ENCODE measurements around the gene ARNT2. TPM values are rescaled to one million over a fixed set of nuclear protein-coding genes. Genes with fewer than 3 reads are reported as not detected.

ARNT2 gene
- total RNA-seq, 1 donor from 2014 or later: 2.1 TPM

DNA sequence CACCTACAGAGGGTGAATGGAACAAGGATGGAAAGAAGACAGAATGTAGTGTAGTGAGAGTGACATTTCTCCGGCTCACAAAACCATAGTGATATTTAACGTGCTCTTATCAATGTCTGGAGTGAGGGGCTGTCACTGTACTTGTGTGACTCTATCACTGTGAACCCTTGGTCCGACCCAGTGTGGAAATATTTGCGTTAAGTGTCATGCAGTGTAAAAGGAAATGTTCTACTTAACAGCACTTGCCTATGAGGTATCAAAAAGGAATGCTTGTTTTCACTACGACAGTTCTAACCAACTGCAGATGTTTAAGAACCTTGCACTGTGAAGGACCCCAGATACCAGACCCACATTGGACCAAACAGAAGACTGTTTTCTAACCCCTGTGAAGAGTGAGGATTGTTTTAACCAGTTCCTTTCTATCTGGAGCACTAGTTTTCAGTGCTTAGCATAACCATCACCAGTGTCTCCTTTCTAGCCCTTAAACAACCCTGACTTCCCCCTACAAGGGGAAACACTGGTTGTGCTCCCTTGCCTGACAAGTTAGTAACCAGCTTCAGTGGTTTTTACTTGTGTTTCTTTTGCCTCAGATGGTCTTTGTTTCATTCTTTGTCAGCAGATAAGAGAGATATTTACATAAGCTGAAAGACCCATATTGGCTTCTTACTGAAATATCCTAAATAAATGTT, 146.2 kb downstream of the ARNT2 start:
- Histone ChIP-seq H3K27ac (ENCODE audit: low read depth, low read length) (no peak overlapping the region), H3K9me3 (ENCODE audit: control insufficient read depth in 3 of 3, low read length in 3 of 3) (no peaks in the 10 kb centered on the region), H3K4me3 (ENCODE audit: low read length in 3 of 3) (no peak overlapping the region), H3K36me3 (ENCODE audit: control insufficient read depth in 3 of 3, insufficient read depth in 3 of 3, low read length in 3 of 3) (no peaks in the 10 kb centered on the region), H3K4me1 (ENCODE audit: control insufficient read depth in 3 of 3, insufficient read depth in 3 of 3, low read length in 3 of 3) (no peaks in the 10 kb centered on the region), H3K27me3 (ENCODE audit: control insufficient read depth in 3 of 3, insufficient read depth in 3 of 3, low read length in 3 of 3) (no peaks in the 10 kb centered on the region), H3K9ac (ENCODE audit: low read depth in 1 of 3, low read length in 3 of 3) (no peak overlapping the region)

DNA sequence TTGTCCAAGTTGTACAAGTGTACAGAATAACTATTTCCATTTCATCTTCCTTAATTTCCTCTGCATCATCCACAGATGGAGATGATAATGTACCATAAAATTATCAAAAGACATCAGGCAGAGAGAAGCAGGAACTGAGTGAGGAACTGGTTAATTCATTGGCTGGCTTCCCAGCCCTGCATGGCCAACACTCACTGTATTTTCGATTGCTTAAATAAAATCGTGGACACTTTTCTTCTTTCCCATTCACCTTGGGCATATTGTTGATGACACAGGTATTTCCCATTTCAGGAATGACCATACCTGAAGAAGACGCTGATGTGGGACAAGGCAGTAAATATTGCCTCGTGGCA, 146.7 kb downstream of the ARNT2 start:
- Histone ChIP-seq H3K27ac (ENCODE audit: low read depth, low read length) (no peak overlapping the region), H3K4me1 (ENCODE audit: control insufficient read depth in 3 of 3, insufficient read depth in 3 of 3, low read length in 3 of 3) (no peaks in the 10 kb centered on the region), H3K9ac (ENCODE audit: low read depth in 1 of 3, low read length in 3 of 3) (no peak overlapping the region), H3K9me3 (ENCODE audit: control insufficient read depth in 3 of 3, low read length in 3 of 3) (no peaks in the 10 kb centered on the region), H3K27me3 (ENCODE audit: control insufficient read depth in 3 of 3, insufficient read depth in 3 of 3, low read length in 3 of 3) (no peaks in the 10 kb centered on the region), H3K4me3 (ENCODE audit: low read length in 3 of 3) (no peak overlapping the region), H3K36me3 (ENCODE audit: control insufficient read depth in 3 of 3, insufficient read depth in 3 of 3, low read length in 3 of 3) (no peaks in the 10 kb centered on the region)

DNA sequence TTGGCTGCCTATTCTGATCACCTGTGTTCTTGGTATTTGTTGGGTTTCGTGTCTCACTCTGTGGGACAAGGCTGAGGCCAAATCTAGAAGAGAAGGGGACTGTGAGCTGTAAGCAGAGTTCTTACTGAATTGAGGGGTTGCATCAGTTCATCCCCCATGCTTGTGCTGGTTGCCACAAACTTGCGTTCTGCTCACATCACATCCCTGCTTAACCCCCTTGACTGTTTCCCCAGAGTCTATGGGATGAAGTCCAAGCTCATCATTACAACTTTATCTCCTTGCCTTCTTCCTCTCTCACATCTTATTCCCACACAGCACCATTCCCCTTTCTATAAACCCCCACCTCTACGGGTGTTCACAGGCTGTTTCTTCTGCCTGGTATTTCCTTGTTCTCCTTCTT, 147.2 kb downstream of the ARNT2 start:
- Histone ChIP-seq H3K36me3 (ENCODE audit: control insufficient read depth in 3 of 3, insufficient read depth in 3 of 3, low read length in 3 of 3) (no peaks in the 10 kb centered on the region), H3K9ac (ENCODE audit: low read depth in 1 of 3, low read length in 3 of 3) (no peak overlapping the region), H3K4me1 (ENCODE audit: control insufficient read depth in 3 of 3, insufficient read depth in 3 of 3, low read length in 3 of 3) (no peaks in the 10 kb centered on the region), H3K27me3 (ENCODE audit: control insufficient read depth in 3 of 3, insufficient read depth in 3 of 3, low read length in 3 of 3) (no peaks in the 10 kb centered on the region), H3K9me3 (ENCODE audit: control insufficient read depth in 3 of 3, low read length in 3 of 3) (no peaks in the 10 kb centered on the region), H3K27ac (ENCODE audit: low read depth, low read length) (no peak overlapping the region), H3K4me3 (ENCODE audit: low read length in 3 of 3) (no peak overlapping the region)

DNA sequence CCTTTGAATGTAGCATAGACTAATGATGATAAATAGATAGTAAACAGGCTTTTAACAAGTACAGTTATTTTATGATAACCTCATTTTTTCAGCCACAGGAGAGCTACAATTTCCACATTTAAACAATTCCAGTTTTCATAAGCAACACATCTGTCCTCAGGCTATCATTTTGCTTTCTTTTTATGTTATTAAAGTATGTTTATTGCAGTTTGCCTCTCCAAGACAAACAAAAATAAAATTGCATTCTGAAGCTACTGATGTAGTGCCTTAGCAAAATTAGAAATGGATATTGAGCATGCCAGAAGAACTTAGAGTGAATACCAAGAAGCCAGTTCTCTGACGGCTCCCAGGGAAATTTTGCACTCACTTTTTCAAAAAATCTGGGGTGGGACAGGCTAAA, 150.4 kb downstream of the ARNT2 start:
- Histone ChIP-seq H3K36me3 (ENCODE audit: control insufficient read depth in 3 of 3, insufficient read depth in 3 of 3, low read length in 3 of 3) (no peaks in the 10 kb centered on the region), H3K4me1 (ENCODE audit: control insufficient read depth in 3 of 3, insufficient read depth in 3 of 3, low read length in 3 of 3) (no peaks in the 10 kb centered on the region), H3K27ac (ENCODE audit: low read depth, low read length) (no peak overlapping the region), H3K4me3 (ENCODE audit: low read length in 3 of 3) (no peak overlapping the region), H3K9me3 (ENCODE audit: control insufficient read depth in 3 of 3, low read length in 3 of 3) (no peaks in the 10 kb centered on the region), H3K9ac (ENCODE audit: low read depth in 1 of 3, low read length in 3 of 3) (no peak overlapping the region), H3K27me3 (ENCODE audit: control insufficient read depth in 3 of 3, insufficient read depth in 3 of 3, low read length in 3 of 3) (no peaks in the 10 kb centered on the region)

DNA sequence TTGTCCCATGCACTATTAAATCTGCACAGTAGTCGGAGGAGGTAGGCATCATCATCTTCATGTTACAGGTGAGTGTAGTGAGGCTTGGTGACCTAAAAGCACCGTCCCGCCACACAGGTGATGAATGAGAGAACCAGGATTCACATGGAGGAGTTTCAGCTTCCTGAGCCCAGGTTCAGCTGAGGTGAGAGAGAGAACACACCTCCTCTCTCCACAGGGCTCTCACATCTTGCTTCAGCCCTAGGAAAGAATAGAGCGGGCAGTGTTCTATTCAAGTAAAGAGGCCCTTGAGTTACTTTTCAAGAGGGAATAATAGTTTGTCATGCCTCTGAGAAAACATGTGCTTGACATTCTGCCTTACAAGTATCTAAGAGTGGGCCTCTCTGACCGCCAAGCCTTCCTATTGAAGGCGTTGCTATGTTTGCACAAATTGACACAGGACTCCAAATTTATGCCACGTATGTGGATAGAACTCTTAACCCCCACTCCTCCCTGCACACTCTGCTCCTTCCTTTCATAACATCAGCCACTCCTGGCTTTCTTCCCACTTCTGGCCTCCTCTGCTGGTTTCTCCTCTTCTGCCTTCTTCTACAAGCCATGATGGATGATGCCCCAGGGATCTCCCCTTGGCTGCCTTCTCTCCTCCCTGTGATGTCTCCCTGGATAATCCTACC, 152.6 kb downstream of the ARNT2 start:
- no peak overlapping the region for H3K9ac ChIP-seq (ENCODE audit: low read depth in 1 of 3, low read length in 3 of 3)
- H3K27me3 ChIP-seq (ENCODE audit: control insufficient read depth in 3 of 3, insufficient read depth in 3 of 3, low read length in 3 of 3): no peaks in the 10 kb centered on the region
- H3K9me3 ChIP-seq (ENCODE audit: control insufficient read depth in 3 of 3, low read length in 3 of 3): no peaks in the 10 kb centered on the region
- no peak overlapping the region for H3K27ac ChIP-seq (ENCODE audit: low read depth, low read length)
- H3K4me3 ChIP-seq (ENCODE audit: low read length in 3 of 3): no peak overlapping the region
- H3K4me1 ChIP-seq (ENCODE audit: control insufficient read depth in 3 of 3, insufficient read depth in 3 of 3, low read length in 3 of 3): no peaks in the 10 kb centered on the region
- no peaks in the 10 kb centered on the region for H3K36me3 ChIP-seq (ENCODE audit: control insufficient read depth in 3 of 3, insufficient read depth in 3 of 3, low read length in 3 of 3)

DNA sequence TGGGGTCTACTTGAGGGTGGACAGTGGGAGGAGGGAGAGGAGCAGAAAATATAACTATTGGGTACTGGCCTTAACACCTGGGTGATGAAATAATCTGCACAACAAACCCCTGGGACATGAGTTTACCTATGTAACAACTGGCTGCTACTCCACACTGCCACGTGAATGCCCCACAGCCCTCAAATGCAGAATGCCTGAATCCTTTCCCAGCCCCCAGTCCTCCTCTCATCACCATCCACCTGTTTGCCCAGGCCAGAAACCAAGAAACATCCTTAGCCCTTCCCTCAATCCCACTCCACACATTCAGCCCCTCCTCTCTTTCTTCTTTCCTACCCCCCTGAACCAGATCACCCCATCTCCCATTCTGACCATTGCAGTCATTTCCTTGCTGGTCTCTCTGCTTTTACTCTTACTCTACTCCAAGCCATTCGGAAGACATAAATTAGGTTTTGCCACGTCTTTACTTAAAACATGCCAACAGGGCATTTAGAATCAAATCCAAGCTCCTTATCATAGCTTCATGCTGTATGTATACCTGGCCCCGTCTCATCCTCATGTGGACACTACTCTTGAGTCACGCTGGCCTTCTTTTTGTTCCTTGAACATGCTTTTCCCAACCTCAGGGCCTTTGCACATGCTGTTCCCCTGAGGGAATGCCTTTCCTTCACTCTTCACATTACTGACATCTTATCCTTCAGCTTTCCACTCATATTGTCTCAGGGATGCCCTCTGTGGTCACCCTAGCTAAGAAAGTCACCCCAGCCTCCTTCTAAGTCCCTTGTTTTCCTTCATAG, 153.5 kb downstream of the ARNT2 start:
- H3K9ac ChIP-seq (ENCODE audit: low read depth in 1 of 3, low read length in 3 of 3): no peak overlapping the region
- H3K9me3 ChIP-seq (ENCODE audit: control insufficient read depth in 3 of 3, low read length in 3 of 3): no peaks in the 10 kb centered on the region
- no peaks in the 10 kb centered on the region for H3K27me3 ChIP-seq (ENCODE audit: control insufficient read depth in 3 of 3, insufficient read depth in 3 of 3, low read length in 3 of 3)
- no peak overlapping the region for H3K27ac ChIP-seq (ENCODE audit: low read depth, low read length)
- H3K4me3 ChIP-seq (ENCODE audit: low read length in 3 of 3): no peak overlapping the region
- H3K4me1 ChIP-seq (ENCODE audit: control insufficient read depth in 3 of 3, insufficient read depth in 3 of 3, low read length in 3 of 3): no peaks in the 10 kb centered on the region
- no peaks in the 10 kb centered on the region for H3K36me3 ChIP-seq (ENCODE audit: control insufficient read depth in 3 of 3, insufficient read depth in 3 of 3, low read length in 3 of 3)

DNA sequence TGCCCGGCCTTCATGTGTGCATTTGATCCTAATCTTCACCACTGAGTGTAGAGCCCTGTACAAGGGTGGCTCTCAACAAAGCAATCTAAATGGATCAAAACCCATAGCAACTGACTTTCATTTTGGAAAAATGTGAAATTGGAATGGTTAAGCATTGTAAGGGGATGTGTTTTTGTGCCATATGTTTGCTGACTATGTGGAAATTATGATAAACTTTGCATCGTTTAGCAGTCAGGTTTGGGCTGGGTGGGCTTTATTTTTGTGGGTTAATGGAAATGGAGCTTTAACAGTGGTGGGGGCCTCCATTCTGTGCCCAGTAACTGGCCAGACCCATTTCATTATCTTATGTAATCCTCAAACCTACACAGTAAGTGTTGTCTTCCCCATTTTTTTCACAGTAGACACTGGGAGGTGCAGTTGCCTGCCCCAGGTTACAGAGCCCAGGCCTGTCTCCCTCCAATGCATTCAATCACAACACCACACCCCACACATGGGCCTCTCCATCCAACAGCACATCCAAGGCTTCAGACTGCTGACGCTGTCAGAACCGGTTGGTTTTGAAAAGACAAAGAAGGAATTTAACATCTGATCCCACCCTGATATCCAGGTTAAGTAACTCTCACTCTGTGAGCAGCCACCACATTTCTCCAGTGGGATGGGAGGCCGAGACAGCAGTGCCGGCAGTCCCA, 154.6 kb downstream of the ARNT2 start:
- Histone ChIP-seq H3K36me3 (ENCODE audit: control insufficient read depth in 3 of 3, insufficient read depth in 3 of 3, low read length in 3 of 3) (peaks cover 0 to under 1% (median 0%) of the 10 kb centered on the region in 3 donors), H3K4me1 (ENCODE audit: control insufficient read depth in 3 of 3, insufficient read depth in 3 of 3, low read length in 3 of 3) (no peaks in the 10 kb centered on the region), H3K9me3 (ENCODE audit: control insufficient read depth in 3 of 3, low read length in 3 of 3) (no peaks in the 10 kb centered on the region), H3K4me3 (ENCODE audit: low read length in 3 of 3) (no peak overlapping the region), H3K9ac (ENCODE audit: low read depth in 1 of 3, low read length in 3 of 3) (no peak overlapping the region), H3K27me3 (ENCODE audit: control insufficient read depth in 3 of 3, insufficient read depth in 3 of 3, low read length in 3 of 3) (no peaks in the 10 kb centered on the region), H3K27ac (ENCODE audit: low read depth, low read length) (no peak overlapping the region)

DNA sequence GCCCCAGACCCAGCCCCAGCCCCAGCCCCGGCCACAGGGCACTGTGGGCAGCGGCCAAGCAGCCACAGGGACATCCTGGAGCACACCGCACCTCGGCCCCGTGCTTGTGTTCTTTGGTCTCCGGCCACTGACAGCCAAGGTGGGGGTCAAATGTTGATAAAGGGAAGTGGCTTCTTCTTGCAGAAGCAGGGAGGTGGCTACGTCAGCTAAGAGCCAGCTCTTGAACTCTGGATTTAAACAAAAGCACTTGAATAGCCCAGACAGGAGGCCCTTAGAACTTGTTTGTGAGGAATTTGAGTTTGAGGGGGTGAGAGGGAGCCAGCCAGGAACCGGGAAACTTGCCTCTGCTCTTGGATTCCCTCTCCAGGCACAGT, 155.1 kb downstream of the ARNT2 start:
- Histone ChIP-seq H3K27me3 (ENCODE audit: control insufficient read depth in 3 of 3, insufficient read depth in 3 of 3, low read length in 3 of 3) (no peaks in the 10 kb centered on the region), H3K4me1 (ENCODE audit: control insufficient read depth in 3 of 3, insufficient read depth in 3 of 3, low read length in 3 of 3) (no peaks in the 10 kb centered on the region), H3K27ac (ENCODE audit: low read depth, low read length) (no peak overlapping the region), H3K9ac (ENCODE audit: low read depth in 1 of 3, low read length in 3 of 3) (no peak overlapping the region), H3K36me3 (ENCODE audit: control insufficient read depth in 3 of 3, insufficient read depth in 3 of 3, low read length in 3 of 3) (peaks cover 0 to 2% (median 0%) of the 10 kb centered on the region in 3 donors), H3K4me3 (ENCODE audit: low read length in 3 of 3) (no peak overlapping the region), H3K9me3 (ENCODE audit: control insufficient read depth in 3 of 3, low read length in 3 of 3) (no peaks in the 10 kb centered on the region)

DNA sequence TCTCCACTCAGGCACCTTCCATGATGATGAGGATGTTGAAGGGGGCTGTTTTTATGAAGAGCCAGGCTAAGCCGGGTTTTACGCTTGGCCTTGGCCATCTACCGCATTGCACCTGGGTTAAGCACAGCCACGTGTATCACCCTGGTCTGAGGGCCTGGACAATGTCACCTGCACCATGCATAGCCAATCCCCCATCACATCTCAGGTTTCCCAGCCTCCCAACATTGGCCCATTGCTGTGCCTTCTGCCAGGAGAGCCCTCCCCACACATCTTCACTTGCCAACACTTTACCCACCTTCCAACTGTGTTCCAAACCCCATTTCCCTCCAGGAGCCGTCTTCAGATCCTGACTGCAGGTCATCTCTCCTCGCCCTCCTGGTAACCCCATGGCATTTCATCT, 155.6 kb downstream of the ARNT2 start:
- H3K27ac ChIP-seq (ENCODE audit: low read depth, low read length): no peak overlapping the region
- peaks cover 0 to 2% (median 0%) of the 10 kb centered on the region in 3 donors for H3K36me3 ChIP-seq (ENCODE audit: control insufficient read depth in 3 of 3, insufficient read depth in 3 of 3, low read length in 3 of 3)
- no peaks in the 10 kb centered on the region for H3K9me3 ChIP-seq (ENCODE audit: control insufficient read depth in 3 of 3, low read length in 3 of 3)
- no peak overlapping the region for H3K9ac ChIP-seq (ENCODE audit: low read depth in 1 of 3, low read length in 3 of 3)
- H3K4me1 ChIP-seq (ENCODE audit: control insufficient read depth in 3 of 3, insufficient read depth in 3 of 3, low read length in 3 of 3): no peaks in the 10 kb centered on the region
- no peaks in the 10 kb centered on the region for H3K27me3 ChIP-seq (ENCODE audit: control insufficient read depth in 3 of 3, insufficient read depth in 3 of 3, low read length in 3 of 3)
- H3K4me3 ChIP-seq (ENCODE audit: low read length in 3 of 3): no peak overlapping the region

Data from skeletal muscle tissue (tissue), 4 donors.